GM12878 (cell line): ENCODE results near the gene PIK3R4. TPM values are rescaled to one million over a fixed set of nuclear protein-coding genes. Genes with fewer than 3 reads are reported as not detected.

ENCODE experiments used
- CHD2 ChIP-seq: IDR thresholded peaks from 2 replicates; pipeline ENCODE4 v1.6.1; 2011; ENCODE audit warnings: low read depth, low read length, improper control_type of control experiment, borderline replicate concordance
- CHD4 ChIP-seq: fragments of 200-600 bp; sonication (generic); IDR thresholded peaks from 2 replicates; pipeline ENCODE4 v1.6.1; 2016; ENCODE audit warnings: mild to moderate bottlenecking
- E2F4 ChIP-seq: IDR thresholded peaks from 2 replicates; pipeline ENCODE4 v1.6.1; 2012; ENCODE audit warnings: low read depth, low read length, improper control_type of control experiment
- EED ChIP-seq: sonication (generic); IDR thresholded peaks from 2 replicates; pipeline ENCODE4 v1.6.1; 2016; ENCODE audit warnings: antibody characterized with exemption, low read depth
- EP300 ChIP-seq, 2 experiments: fragments of 150-350 bp in 1 of 2; IDR thresholded peaks; 2 replicates each; pipeline ENCODE4 v1.6.1; 2011 to 2012; ENCODE audit warnings: low read depth in 2 of 2, low read length in 2 of 2, borderline replicate concordance in 1 of 2, improper control_type of control experiment in 1 of 2, inconsistent platforms in 1 of 2; ENCODE audit not compliant: control insufficient read depth in 1 of 2
- ETV6 ChIP-seq, 2 experiments: fragments of 450-650 bp in 1 of 2; IDR thresholded peaks in 1 of 2; conservative IDR thresholded peaks in 1 of 2; 2 replicates each; pipeline ENCODE4 v1.6.1; 2014; ENCODE audit warnings: antibody characterized with exemption in 1 of 2, borderline replicate concordance in 1 of 2, low read depth in 1 of 2, mild to moderate bottlenecking in 1 of 2, moderate library complexity in 1 of 2
- IRF4 ChIP-seq: IDR thresholded peaks from 2 replicates; pipeline ENCODE4 v1.6.1; 2011; ENCODE audit warnings: low read depth, low read length
- KDM1A ChIP-seq: fragments of 200-600 bp; sonication (generic); IDR thresholded peaks from 2 replicates; pipeline ENCODE4 v1.6.1; 2016; ENCODE audit warnings: borderline replicate concordance
- MAX ChIP-seq: IDR thresholded peaks from 2 replicates; pipeline ENCODE4 v1.6.1; 2012; ENCODE audit warnings: low read depth, low read length, improper control_type of control experiment
- MXI1 ChIP-seq: fragments of 150-350 bp; IDR thresholded peaks from 2 replicates; pipeline ENCODE4 v1.6.1; 2011; ENCODE audit warnings: low read depth, mild to moderate bottlenecking, inconsistent platforms, low read length, improper control_type of control experiment
- MYB ChIP-seq: fragments of 150-350 bp; IDR thresholded peaks from 2 replicates; pipeline ENCODE4 v1.6.1; 2014; ENCODE audit warnings: mild to moderate bottlenecking, low read depth, low read length, borderline replicate concordance
- NFIC ChIP-seq: IDR thresholded peaks from 2 replicates; pipeline ENCODE4 v1.6.1; 2012; ENCODE audit warnings: low read depth, mild to moderate bottlenecking, inconsistent platforms, low read length, moderate library complexity
- NR2C1 ChIP-seq: fragments of 450-650 bp; IDR thresholded peaks from 2 replicates; pipeline ENCODE4 v1.6.1; 2017; ENCODE audit warnings: antibody characterized with exemption, mild to moderate bottlenecking, moderate library complexity
- SIX5 ChIP-seq: IDR thresholded peaks from 2 replicates; pipeline ENCODE4 v1.6.1; 2011; ENCODE audit warnings: mild to moderate bottlenecking, low read depth, low read length, moderate library complexity; ENCODE audit not compliant: severe bottlenecking
- SPI1 ChIP-seq: IDR thresholded peaks from 2 replicates; pipeline ENCODE4 v1.6.1; 2011; ENCODE audit warnings: low read depth, mild to moderate bottlenecking, low read length, moderate library complexity, borderline replicate concordance; ENCODE audit not compliant: insufficient read depth
- SRF ChIP-seq, 2 experiments: IDR thresholded peaks; 2 replicates each; pipeline ENCODE4 v1.6.1; 2011; ENCODE audit warnings: low read depth in 2 of 2, low read length in 2 of 2, mild to moderate bottlenecking in 1 of 2, moderate library complexity in 1 of 2
- STAT1 ChIP-seq: fragments of 450-650 bp; conservative IDR thresholded peaks from 2 replicates; pipeline ENCODE4 v1.6.1; 2014; ENCODE audit warnings: antibody characterized with exemption, mild to moderate bottlenecking
- TBL1XR1 ChIP-seq: IDR thresholded peaks from 2 replicates; pipeline ENCODE4 v1.6.1; 2012; ENCODE audit warnings: low read depth, low read length, improper control_type of control experiment
- TCF3 ChIP-seq: IDR thresholded peaks from 2 replicates; pipeline ENCODE4 v1.6.1; 2012; ENCODE audit warnings: low read depth, mild to moderate bottlenecking, low read length, borderline replicate concordance; ENCODE audit not compliant: insufficient read depth
- ZNF687 ChIP-seq: fragments of 450-650 bp; IDR thresholded peaks from 2 replicates; pipeline ENCODE4 v1.6.1; 2017; ENCODE audit warnings: mild to moderate bottlenecking, moderate library complexity
- polyA plus RNA-seq, 11 experiments: library from polyadenylated mRNA; depleted of rRNA in 4 of 11; unstranded in 6 of 11; stranded (reverse) in 5 of 11; fragments of >200 nt; fragmentation: Nextera tagmentation in 4 of 11; fragmentation: Illumina TruSeq in 1 of 11; extraction: Ambion mirVana in 4 of 11; extraction: Trizol in 1 of 11; gene quantifications; 1 replicate in 1 of 11; 2 replicates in 10 of 11; pipeline versions ENCODE4 v1.2.1 to v1.2.3, GENCODE V29; 2011 to 2016; ENCODE audit warnings: inconsistent platforms in 2 of 11, missing spikeins in 2 of 11, low read depth in 1 of 11
- total RNA-seq, 4 experiments: library from RNA; depleted of rRNA in 3 of 4; stranded (reverse); fragments of >200 nt in 3 of 4; fragmentation: Illumina TruSeq in 1 of 4; extraction: Trizol in 1 of 4; gene quantifications; 2 replicates each; pipeline versions ENCODE4 v1.2.1 to v1.2.3, GENCODE V29; 2013 to 2021
- TF ChIP-seq, protein P1 (sequence below): fragments of 450-650 bp; IDR thresholded peaks from 2 replicates; pipeline ENCODE4 v1.6.1; 2016; ENCODE audit warnings: mild to moderate bottlenecking, moderate library complexity, borderline replicate concordance

Gene PIK3R4
- total and polyA plus RNA-seq, 10 of the 15 experiments (the other 5 are each of a cell fraction or from before 2014, with no cell fraction given) = 22.6 to 50.2 (median 31.1) TPM

GRCh38 chr3:130787422-130788068, 40.9 kb upstream of the PIK3R4 start (continued):
- TF ChIP-seq STAT1 = no peak
- TF ChIP-seq MAX = no peak
- TF ChIP-seq TCF3 = no peak
- no peak for TF ChIP-seq CHD2
- TF ChIP-seq EP300 (IDR thresholded peaks at IDR 0.05; ENCODE audit: borderline replicate concordance in 1 of 2, control insufficient read depth in 1 of 2, low read depth in 2 of 2, low read length in 2 of 2) = peak; percentile 23; a peak in 2 of 4 replicates
- TF ChIP-seq CHD4 = no peak
- TF ChIP-seq TBL1XR1 = no peak
- no peak for TF ChIP-seq SIX5
- no peak for TF ChIP-seq EED
- TF ChIP-seq IRF4 = no peak
- no peak for TF ChIP-seq ETV6 (conservative IDR thresholded peaks at IDR 0.05 in 1 of 2, IDR thresholded peaks at IDR 0.05 in 1 of 2; ENCODE audit: borderline replicate concordance in 1 of 2, low read depth in 1 of 2)
- TF ChIP-seq MXI1 = no peak
- TF ChIP-seq, protein P1, sequence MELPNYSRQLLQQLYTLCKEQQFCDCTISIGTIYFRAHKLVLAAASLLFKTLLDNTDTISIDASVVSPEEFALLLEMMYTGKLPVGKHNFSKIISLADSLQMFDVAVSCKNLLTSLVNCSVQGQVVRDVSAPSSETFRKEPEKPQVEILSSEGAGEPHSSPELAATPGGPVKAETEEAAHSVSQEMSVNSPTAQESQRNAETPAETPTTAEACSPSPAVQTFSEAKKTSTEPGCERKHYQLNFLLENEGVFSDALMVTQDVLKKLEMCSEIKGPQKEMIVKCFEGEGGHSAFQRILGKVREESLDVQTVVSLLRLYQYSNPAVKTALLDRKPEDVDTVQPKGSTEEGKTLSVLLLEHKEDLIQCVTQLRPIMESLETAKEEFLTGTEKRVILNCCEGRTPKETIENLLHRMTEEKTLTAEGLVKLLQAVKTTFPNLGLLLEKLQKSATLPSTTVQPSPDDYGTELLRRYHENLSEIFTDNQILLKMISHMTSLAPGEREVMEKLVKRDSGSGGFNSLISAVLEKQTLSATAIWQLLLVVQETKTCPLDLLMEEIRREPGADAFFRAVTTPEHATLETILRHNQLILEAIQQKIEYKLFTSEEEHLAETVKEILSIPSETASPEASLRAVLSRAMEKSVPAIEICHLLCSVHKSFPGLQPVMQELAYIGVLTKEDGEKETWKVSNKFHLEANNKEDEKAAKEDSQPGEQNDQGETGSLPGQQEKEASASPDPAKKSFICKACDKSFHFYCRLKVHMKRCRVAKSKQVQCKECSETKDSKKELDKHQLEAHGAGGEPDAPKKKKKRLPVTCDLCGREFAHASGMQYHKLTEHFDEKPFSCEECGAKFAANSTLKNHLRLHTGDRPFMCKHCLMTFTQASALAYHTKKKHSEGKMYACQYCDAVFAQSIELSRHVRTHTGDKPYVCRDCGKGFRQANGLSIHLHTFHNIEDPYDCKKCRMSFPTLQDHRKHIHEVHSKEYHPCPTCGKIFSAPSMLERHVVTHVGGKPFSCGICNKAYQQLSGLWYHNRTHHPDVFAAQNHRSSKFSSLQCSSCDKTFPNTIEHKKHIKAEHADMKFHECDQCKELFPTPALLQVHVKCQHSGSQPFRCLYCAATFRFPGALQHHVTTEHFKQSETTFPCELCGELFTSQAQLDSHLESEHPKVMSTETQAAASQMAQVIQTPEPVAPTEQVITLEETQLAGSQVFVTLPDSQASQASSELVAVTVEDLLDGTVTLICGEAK = no peak
- TF ChIP-seq KDM1A = no peak
- TF ChIP-seq ZNF687 = no peak
- TF ChIP-seq NR2C1 = no peak
- TF ChIP-seq NFIC = no peak
- no peak for TF ChIP-seq E2F4
- TF ChIP-seq SRF (IDR thresholded peaks at IDR 0.05; ENCODE audit: low read depth in 2 of 2, low read length in 2 of 2) = no peak
- TF ChIP-seq SPI1 = no peak
- no peak for TF ChIP-seq MYB
